Measurements from ENCODE around the gene FAM47E.

- TF ChIP-seq GABPA (IDR thresholded peaks at IDR 0.05 in 1 of 2, conservative IDR thresholded peaks at IDR 0.05 in 1 of 2) (no peak), RXRA (IDR thresholded peaks at IDR 0.05) (no peak), CTCF (IDR thresholded peaks at IDR 0.05; ENCODE audit: low read depth, low read length, missing input control) (no peak), RAD21 (IDR thresholded peaks at IDR 0.05) (no peak), TAF1 (conservative IDR thresholded peaks at IDR 0.05) (no peak), SP1 (IDR thresholded peaks at IDR 0.05) (no peak), FOXA1 (IDR thresholded peaks at IDR 0.05) (no peak), EGR1 (IDR thresholded peaks at IDR 0.05; ENCODE audit: low read depth in 2 of 2) (no peak), HNF4A (conservative IDR thresholded peaks at IDR 0.05) (no peak), JUND (IDR thresholded peaks at IDR 0.05) (no peak)
- TF ChIP-seq, protein P1, sequence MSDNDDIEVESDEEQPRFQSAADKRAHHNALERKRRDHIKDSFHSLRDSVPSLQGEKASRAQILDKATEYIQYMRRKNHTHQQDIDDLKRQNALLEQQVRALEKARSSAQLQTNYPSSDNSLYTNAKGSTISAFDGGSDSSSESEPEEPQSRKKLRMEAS (IDR thresholded peaks at IDR 0.05): no peak
- TF ChIP-seq, protein P2, sequence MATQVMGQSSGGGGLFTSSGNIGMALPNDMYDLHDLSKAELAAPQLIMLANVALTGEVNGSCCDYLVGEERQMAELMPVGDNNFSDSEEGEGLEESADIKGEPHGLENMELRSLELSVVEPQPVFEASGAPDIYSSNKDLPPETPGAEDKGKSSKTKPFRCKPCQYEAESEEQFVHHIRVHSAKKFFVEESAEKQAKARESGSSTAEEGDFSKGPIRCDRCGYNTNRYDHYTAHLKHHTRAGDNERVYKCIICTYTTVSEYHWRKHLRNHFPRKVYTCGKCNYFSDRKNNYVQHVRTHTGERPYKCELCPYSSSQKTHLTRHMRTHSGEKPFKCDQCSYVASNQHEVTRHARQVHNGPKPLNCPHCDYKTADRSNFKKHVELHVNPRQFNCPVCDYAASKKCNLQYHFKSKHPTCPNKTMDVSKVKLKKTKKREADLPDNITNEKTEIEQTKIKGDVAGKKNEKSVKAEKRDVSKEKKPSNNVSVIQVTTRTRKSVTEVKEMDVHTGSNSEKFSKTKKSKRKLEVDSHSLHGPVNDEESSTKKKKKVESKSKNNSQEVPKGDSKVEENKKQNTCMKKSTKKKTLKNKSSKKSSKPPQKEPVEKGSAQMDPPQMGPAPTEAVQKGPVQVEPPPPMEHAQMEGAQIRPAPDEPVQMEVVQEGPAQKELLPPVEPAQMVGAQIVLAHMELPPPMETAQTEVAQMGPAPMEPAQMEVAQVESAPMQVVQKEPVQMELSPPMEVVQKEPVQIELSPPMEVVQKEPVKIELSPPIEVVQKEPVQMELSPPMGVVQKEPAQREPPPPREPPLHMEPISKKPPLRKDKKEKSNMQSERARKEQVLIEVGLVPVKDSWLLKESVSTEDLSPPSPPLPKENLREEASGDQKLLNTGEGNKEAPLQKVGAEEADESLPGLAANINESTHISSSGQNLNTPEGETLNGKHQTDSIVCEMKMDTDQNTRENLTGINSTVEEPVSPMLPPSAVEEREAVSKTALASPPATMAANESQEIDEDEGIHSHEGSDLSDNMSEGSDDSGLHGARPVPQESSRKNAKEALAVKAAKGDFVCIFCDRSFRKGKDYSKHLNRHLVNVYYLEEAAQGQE (IDR thresholded peaks at IDR 0.05): no peak
- TF ChIP-seq, protein P3, sequence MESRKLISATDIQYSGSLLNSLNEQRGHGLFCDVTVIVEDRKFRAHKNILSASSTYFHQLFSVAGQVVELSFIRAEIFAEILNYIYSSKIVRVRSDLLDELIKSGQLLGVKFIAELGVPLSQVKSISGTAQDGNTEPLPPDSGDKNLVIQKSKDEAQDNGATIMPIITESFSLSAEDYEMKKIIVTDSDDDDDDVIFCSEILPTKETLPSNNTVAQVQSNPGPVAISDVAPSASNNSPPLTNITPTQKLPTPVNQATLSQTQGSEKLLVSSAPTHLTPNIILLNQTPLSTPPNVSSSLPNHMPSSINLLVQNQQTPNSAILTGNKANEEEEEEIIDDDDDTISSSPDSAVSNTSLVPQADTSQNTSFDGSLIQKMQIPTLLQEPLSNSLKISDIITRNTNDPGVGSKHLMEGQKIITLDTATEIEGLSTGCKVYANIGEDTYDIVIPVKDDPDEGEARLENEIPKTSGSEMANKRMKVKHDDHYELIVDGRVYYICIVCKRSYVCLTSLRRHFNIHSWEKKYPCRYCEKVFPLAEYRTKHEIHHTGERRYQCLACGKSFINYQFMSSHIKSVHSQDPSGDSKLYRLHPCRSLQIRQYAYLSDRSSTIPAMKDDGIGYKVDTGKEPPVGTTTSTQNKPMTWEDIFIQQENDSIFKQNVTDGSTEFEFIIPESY (IDR thresholded peaks at IDR 0.05): no peak
- TF ChIP-seq, protein P4, sequence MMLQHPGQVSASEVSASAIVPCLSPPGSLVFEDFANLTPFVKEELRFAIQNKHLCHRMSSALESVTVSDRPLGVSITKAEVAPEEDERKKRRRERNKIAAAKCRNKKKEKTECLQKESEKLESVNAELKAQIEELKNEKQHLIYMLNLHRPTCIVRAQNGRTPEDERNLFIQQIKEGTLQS (IDR thresholded peaks at IDR 0.05): no peak
Measured at GRCh38 chr4:76272073-76272472, 20.6 kb downstream of the FAM47E start.

All from liver (tissue), 3 donors.